A549 (cell line): Measurements from ENCODE around the gene MTFP1. TPM values are rescaled to one million over a fixed set of nuclear protein-coding genes. Genes with fewer than 3 reads are reported as not detected.

Experiments
- ATAC-seq, 2 experiments: fragments of 200-7000 bp in 1 of 2; fragments of >200 bp in 1 of 2; cut with Nextera tagmentation in 1 of 2; cut with Tn5 transposase in 1 of 2; 3 replicates each; pipeline versions ENCODE4 v1.8.0 to v1.9.1; 2018 to 2020; ENCODE audit warnings: mild to moderate bottlenecking in 1 of 2, moderate library complexity in 1 of 2
- CTCF ChIA-PET: fragments of 300-600 bp; sonication (Branson Sonifier 250); formaldehyde crosslinking; extraction: SDS; loops from one replicate; lab custom pipeline; 2021; ENCODE audit warnings: antibody characterized with exemption, inconsistent platforms; lab: Yijun Ruan, JAX
- POLR2A ChIA-PET: fragments of 350-600 bp; formaldehyde crosslinking; extraction: SDS; loops from one replicate; lab custom pipeline; 2021; ENCODE audit warnings: antibody characterized with exemption, inconsistent platforms; lab: Yijun Ruan, JAX
- DNase-seq, 2 experiments: peaks; one replicate each; pipeline versions ENCODE4 v3.0.0 to v3.0.0-alpha.2; 2011 to 2016; ENCODE audit warnings: low read depth in 1 of 2, low spot score in 1 of 2
- FAIRE-seq: peaks from 2 replicates; lab custom pipeline; 2011; peaks lifted over from hg19 to GRCh38; lab: Jason Lieb, UNC
- H3K27ac ChIP-seq, 2 experiments: fragments of >200 bp; sonication (Bioruptor Twin); formaldehyde crosslinking; 3 replicates each; pipeline ENCODE4 v1.5.1; 2016 to 2017
- H3K4me1 ChIP-seq: fragments of >200 bp; sonication (Bioruptor Twin); formaldehyde crosslinking; 3 replicates; pipeline ENCODE4 v1.6.1; 2016
- H3K4me2 ChIP-seq: fragments of >200 bp; sonication (Bioruptor Twin); formaldehyde crosslinking; 3 replicates; pipeline ENCODE4 v1.6.1; 2016
- H3K4me3 ChIP-seq: fragments of >200 bp; sonication (Bioruptor Twin); formaldehyde crosslinking; 3 replicates; pipeline ENCODE4 v1.5.1; 2016
- H3K9me3 ChIP-seq: fragments of >200 bp; sonication (Bioruptor Twin); formaldehyde crosslinking; 3 replicates; pipeline ENCODE4 v1.6.1; 2016
- BCL3 ChIP-seq: fragments of >200 bp; sonication (Bioruptor Twin); formaldehyde crosslinking; IDR thresholded peaks from 3 replicates; pipeline ENCODE4 v1.6.1; 2016
- CBX2 ChIP-seq: fragments of 200-600 bp; sonication (generic); IDR thresholded peaks from 2 replicates; pipeline ENCODE4 v1.6.1; 2016; ENCODE audit warnings: low read depth, mild to moderate bottlenecking, borderline replicate concordance
- CEBPB ChIP-seq, 2 experiments: fragments of >200 bp in 1 of 2; sonication (Bioruptor Twin) in 1 of 2; formaldehyde crosslinking in 1 of 2; IDR thresholded peaks; 2 replicates each; pipeline ENCODE4 v1.6.1; 2012 to 2016
- CHD2 ChIP-seq: fragments of 150-350 bp; IDR thresholded peaks from 2 replicates; pipeline ENCODE4 v1.6.1; 2014; ENCODE audit warnings: low read length; ENCODE audit not compliant: partially characterized antibody
- CHD4 ChIP-seq: fragments of 200-600 bp; sonication (generic); IDR thresholded peaks from 2 replicates; pipeline ENCODE4 v1.6.1; 2016; ENCODE audit warnings: antibody characterized with exemption, mild to moderate bottlenecking, borderline replicate concordance
- EHMT2 ChIP-seq: fragments of 200-600 bp; sonication (generic); IDR thresholded peaks from 2 replicates; pipeline ENCODE4 v1.6.1; 2016; ENCODE audit warnings: antibody characterized with exemption, low read depth, mild to moderate bottlenecking, moderate library complexity
- FOSB ChIP-seq: fragments of 250-450 bp; sonication (Bioruptor Pico); IDR thresholded peaks from 2 replicates; pipeline ENCODE4 v1.5.0; 2020; ENCODE audit warnings: mild to moderate bottlenecking, moderate library complexity
- FOSL2 ChIP-seq, 2 experiments: fragments of 450-650 bp in 1 of 2; fragments of >200 bp in 1 of 2; sonication (Bioruptor Twin) in 1 of 2; formaldehyde crosslinking; IDR thresholded peaks; 2 replicates each; pipeline versions ENCODE4 v1.5.0 to v1.6.1; 2016 to 2020; ENCODE audit warnings: mild to moderate bottlenecking in 1 of 2, moderate library complexity in 1 of 2
- FOXS1 ChIP-seq: fragments of 250-450 bp; sonication (Bioruptor Pico); IDR thresholded peaks from 2 replicates; pipeline ENCODE4 v1.5.0; 2020; ENCODE audit warnings: mild to moderate bottlenecking, moderate library complexity
- GATA3 ChIP-seq: IDR thresholded peaks from 2 replicates; pipeline ENCODE4 v1.6.1; 2012; ENCODE audit warnings: borderline replicate concordance
- HDAC2 ChIP-seq: fragments of 200-600 bp; sonication (generic); IDR thresholded peaks from 2 replicates; pipeline ENCODE4 v1.6.1; 2016
- HES2 ChIP-seq: fragments of >200 bp; sonication (Bioruptor Twin); formaldehyde crosslinking; IDR thresholded peaks from 2 replicates; pipeline ENCODE4 v1.6.1; 2016
- HOXB5 ChIP-seq: fragments of 250-450 bp; sonication (Bioruptor Pico); IDR thresholded peaks from 2 replicates; pipeline ENCODE4 v1.5.0; 2020; ENCODE audit warnings: mild to moderate bottlenecking, moderate library complexity
- JUN ChIP-seq, 2 experiments: fragments of >200 bp; sonication (Bioruptor Twin); formaldehyde crosslinking; IDR thresholded peaks; 2 replicates in 1 of 2; 3 replicates in 1 of 2; pipeline ENCODE4 v1.6.1; 2016 to 2017
- JUNB ChIP-seq: fragments of >200 bp; sonication (Bioruptor Twin); formaldehyde crosslinking; IDR thresholded peaks from 2 replicates; pipeline ENCODE4 v1.6.1; 2016
- KDM5A ChIP-seq: fragments of 200-600 bp; sonication (generic); IDR thresholded peaks from 2 replicates; pipeline ENCODE4 v1.6.1; 2016; ENCODE audit warnings: antibody characterized with exemption, mild to moderate bottlenecking
- MAFK ChIP-seq: fragments of 450-650 bp; IDR thresholded peaks from 2 replicates; pipeline ENCODE4 v1.6.1; 2014; ENCODE audit not compliant: partially characterized antibody
- MAX ChIP-seq: IDR thresholded peaks from 2 replicates; pipeline ENCODE4 v1.6.1; 2012
- NPAS2 ChIP-seq: fragments of 250-450 bp; sonication (Bioruptor Pico); IDR thresholded peaks from 2 replicates; pipeline ENCODE4 v1.8.0; 2022; ENCODE audit warnings: mild to moderate bottlenecking, moderate library complexity, borderline replicate concordance
- NR3C1 ChIP-seq: fragments of >200 bp; sonication (Bioruptor Twin); formaldehyde crosslinking; IDR thresholded peaks from 3 replicates; pipeline ENCODE4 v1.6.1; 2017
- PHF8 ChIP-seq: fragments of 200-600 bp; sonication (generic); IDR thresholded peaks from 2 replicates; pipeline ENCODE4 v1.6.1; 2016; ENCODE audit warnings: low read depth, mild to moderate bottlenecking, antibody characterized with exemption, moderate library complexity, borderline replicate concordance
- POLR2AphosphoS2 ChIP-seq: conservative IDR thresholded peaks from 2 replicates; pipeline ENCODE4 v1.6.1; 2012; ENCODE audit warnings: low read length, improper control_type of control experiment, inconsistent platforms
- RCOR1 ChIP-seq: fragments of 150-350 bp; IDR thresholded peaks from 2 replicates; pipeline ENCODE4 v1.6.1; 2014; ENCODE audit warnings: antibody characterized with exemption, low read length, low read depth
- RFX5 ChIP-seq: fragments of 450-650 bp; IDR thresholded peaks from 2 replicates; pipeline ENCODE4 v1.7.1; 2014; ENCODE audit warnings: antibody characterized with exemption, mild to moderate bottlenecking, moderate library complexity
- ZSCAN20 ChIP-seq: fragments of 250-450 bp; sonication (Bioruptor Pico); IDR thresholded peaks from 2 replicates; pipeline ENCODE4 v1.8.0; 2022; ENCODE audit warnings: mild to moderate bottlenecking, moderate library complexity
- WGBS: methylation state at CpG from one replicate; pipeline ENCODE4 v1.1.6; 2017; ENCODE audit errors: missing lambda C conversion rate; 5-methylcytosine and 5-hydroxymethylcytosine counted together
- polyA plus RNA-seq, 4 experiments: library from polyadenylated mRNA; depleted of rRNA in 3 of 4; stranded (reverse); fragments of >200 nt; fragmentation: RNase III in 1 of 4; extraction: RNeasy Plus Mini Kit Qiagen cat#74134 plus additional on column Dnase treatment in 1 of 4; gene quantifications; 2 replicates in 3 of 4; 3 replicates in 1 of 4; pipeline ENCODE4 v1.2.3, GENCODE V29; 2011 to 2017
- TF ChIP-seq, protein P1 (sequence below): fragments of >200 bp; sonication (Bioruptor Twin); formaldehyde crosslinking; IDR thresholded peaks from 3 replicates; pipeline ENCODE4 v1.5.1; 2016
- TF ChIP-seq, protein P2 (sequence below): fragments of 250-450 bp; sonication (Bioruptor Pico); IDR thresholded peaks from 2 replicates; pipeline ENCODE4 v1.5.0; 2021; ENCODE audit warnings: mild to moderate bottlenecking, moderate library complexity, borderline replicate concordance

Gene MTFP1
- polyA plus RNA-seq, 2 of the 4 experiments (the other 2 are of a cell fraction), result 23.8 to 52.0 TPM

GRCh38 chr22:30392661-30393321, 32.8 kb upstream of the MTFP1 start:
- no peak for FAIRE-seq
- 80% methylated on average over 8 of the region's 9 CpGs for whole genome bisulfite sequencing

GRCh38 chr22:30393322-30393680, 32.3 kb upstream of the MTFP1 start:
- Histone ChIP-seq H3K4me3 (no peak overlapping the region), H3K27ac (peak overlapping the region in 1 of 2 experiments; percentile 11; a peak in 1 of 6 replicates), H3K9me3 (peaks cover 11% of the 10 kb centered on the region; the same call in 2 of the 3 replicates), H3K4me1 (peaks cover 9% of the 10 kb centered on the region), H3K4me2 (no peak overlapping the region)
- no peak for TF ChIP-seq FOXS1 (CRISPR knock-in tag)
- no peak for TF ChIP-seq KDM5A
- no peak for TF ChIP-seq CBX2
- TF ChIP-seq POLR2AphosphoS2, result no peak
- no peak for TF ChIP-seq RCOR1
- no peak for TF ChIP-seq JUN (IDR thresholded peaks at IDR 0.05)
- FAIRE-seq, result no peak
- DNase-seq, result no peak
- ATAC-seq, result no peak
- WGBS, result 85% methylated on average over 4 of the region's 7 CpGs
- POLR2A ChIA-PET, result no interaction called here
- CTCF ChIA-PET, result no interaction called here

More at GRCh38 chr22:30392661-30393321, 32.8 kb upstream of the MTFP1 start:
- Histone ChIP-seq H3K4me1 (peaks cover 4% of the 10 kb centered on the region; the same call in 2 of the 3 replicates), H3K27ac (peak overlapping the region in 1 of 2 experiments; percentile 44; a peak in 2 of 6 replicates), H3K4me3 (no peak overlapping the region), H3K9me3 (peaks cover 11% of the 10 kb centered on the region; the same call in 2 of the 3 replicates), H3K4me2 (no peak overlapping the region)
- ChIA-PET POLR2A (no interaction called here), CTCF (interaction anchor here (1.0 to 1.1 kb wide), 3 partner anchors 92 to 130 kb away, joined by 3 read pairs; no protein-coding TSS in a partner anchor)
- DNase-seq, result no peak
- TF ChIP-seq MAFK, result no peak
- TF ChIP-seq FOSB (CRISPR knock-in tag), result no peak
- TF ChIP-seq FOSL2 (IDR thresholded peaks at IDR 0.05), result no peak
- TF ChIP-seq FOSL2 (CRISPR knock-in tag; IDR thresholded peaks at IDR 0.05), result no peak
- no peak for TF ChIP-seq CHD4
- no peak for TF ChIP-seq HDAC2
- TF ChIP-seq JUNB, result no peak
- no peak for TF ChIP-seq CEBPB (IDR thresholded peaks at IDR 0.05)
- TF ChIP-seq RFX5, result no peak
- TF ChIP-seq CHD2, result no peak
- TF ChIP-seq HES2, result no peak
- TF ChIP-seq BCL3, result no peak
- TF ChIP-seq EHMT2, result no peak
- no peak for TF ChIP-seq ZSCAN20
- ATAC-seq, result no peak

DNA sequence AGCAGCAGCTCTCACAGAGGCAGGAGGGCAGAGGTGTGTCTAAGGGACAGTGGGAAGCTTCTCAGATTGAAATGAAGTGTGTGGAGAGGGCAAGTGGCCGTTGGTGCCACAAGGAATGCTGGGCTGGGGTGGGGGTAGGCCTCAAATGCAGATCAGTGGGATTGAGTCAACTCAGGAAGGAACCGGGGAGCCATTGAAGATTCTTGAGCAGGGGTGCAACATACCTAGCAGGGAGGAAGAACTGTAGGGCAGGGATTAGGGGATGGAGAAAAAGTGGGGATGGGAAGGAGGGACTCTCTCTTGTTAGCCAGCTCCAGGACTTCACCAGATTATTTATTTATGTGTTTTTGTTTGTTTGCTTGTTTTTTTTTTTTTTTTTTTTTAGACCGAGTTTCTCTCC, 31.7 kb upstream of the MTFP1 start:
- ATAC-seq (no peak), DNase-seq (no peak), FAIRE-seq (no peak)
- ChIA-PET CTCF (interaction anchor here (2.5 kb wide), 1 partner anchor 106 kb away, joined by 11 read pairs; no protein-coding TSS in a partner anchor), POLR2A (no interaction called here)
- Histone ChIP-seq H3K4me1 (peaks cover 13% of the 10 kb centered on the region), H3K9me3 (peaks cover 11% of the 10 kb centered on the region; the same call in 2 of the 3 replicates), H3K4me2 (no peak overlapping the region), H3K4me3 (no peak overlapping the region), H3K27ac (no peak overlapping the region)
- 68% methylated on average over 3 of the region's 3 CpGs for WGBS
- TF ChIP-seq MAFK (no peak), NPAS2 (CRISPR knock-in tag) (no peak), GATA3 (no peak), FOSL2 (IDR thresholded peaks at IDR 0.05) (no peak), FOSL2 (CRISPR knock-in tag; IDR thresholded peaks at IDR 0.05) (no peak), MAX (no peak), NR3C1 (no peak), PHF8 (no peak), FOXS1 (CRISPR knock-in tag) (no peak), BCL3 (no peak), FOSB (CRISPR knock-in tag) (no peak), RCOR1 (no peak), HOXB5 (CRISPR knock-in tag) (no peak)
- TF ChIP-seq, protein P1, sequence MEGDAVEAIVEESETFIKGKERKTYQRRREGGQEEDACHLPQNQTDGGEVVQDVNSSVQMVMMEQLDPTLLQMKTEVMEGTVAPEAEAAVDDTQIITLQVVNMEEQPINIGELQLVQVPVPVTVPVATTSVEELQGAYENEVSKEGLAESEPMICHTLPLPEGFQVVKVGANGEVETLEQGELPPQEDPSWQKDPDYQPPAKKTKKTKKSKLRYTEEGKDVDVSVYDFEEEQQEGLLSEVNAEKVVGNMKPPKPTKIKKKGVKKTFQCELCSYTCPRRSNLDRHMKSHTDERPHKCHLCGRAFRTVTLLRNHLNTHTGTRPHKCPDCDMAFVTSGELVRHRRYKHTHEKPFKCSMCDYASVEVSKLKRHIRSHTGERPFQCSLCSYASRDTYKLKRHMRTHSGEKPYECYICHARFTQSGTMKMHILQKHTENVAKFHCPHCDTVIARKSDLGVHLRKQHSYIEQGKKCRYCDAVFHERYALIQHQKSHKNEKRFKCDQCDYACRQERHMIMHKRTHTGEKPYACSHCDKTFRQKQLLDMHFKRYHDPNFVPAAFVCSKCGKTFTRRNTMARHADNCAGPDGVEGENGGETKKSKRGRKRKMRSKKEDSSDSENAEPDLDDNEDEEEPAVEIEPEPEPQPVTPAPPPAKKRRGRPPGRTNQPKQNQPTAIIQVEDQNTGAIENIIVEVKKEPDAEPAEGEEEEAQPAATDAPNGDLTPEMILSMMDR, result no peak
- TF ChIP-seq, protein P2, sequence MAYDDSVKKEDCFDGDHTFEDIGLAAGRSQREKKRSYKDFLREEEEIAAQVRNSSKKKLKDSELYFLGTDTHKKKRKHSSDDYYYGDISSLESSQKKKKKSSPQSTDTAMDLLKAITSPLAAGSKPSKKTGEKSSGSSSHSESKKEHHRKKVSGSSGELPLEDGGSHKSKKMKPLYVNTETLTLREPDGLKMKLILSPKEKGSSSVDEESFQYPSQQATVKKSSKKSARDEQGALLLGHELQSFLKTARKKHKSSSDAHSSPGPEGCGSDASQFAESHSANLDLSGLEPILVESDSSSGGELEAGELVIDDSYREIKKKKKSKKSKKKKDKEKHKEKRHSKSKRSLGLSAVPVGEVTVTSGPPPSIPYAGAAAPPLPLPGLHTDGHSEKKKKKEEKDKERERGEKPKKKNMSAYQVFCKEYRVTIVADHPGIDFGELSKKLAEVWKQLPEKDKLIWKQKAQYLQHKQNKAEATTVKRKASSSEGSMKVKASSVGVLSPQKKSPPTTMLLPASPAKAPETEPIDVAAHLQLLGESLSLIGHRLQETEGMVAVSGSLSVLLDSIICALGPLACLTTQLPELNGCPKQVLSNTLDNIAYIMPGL (CRISPR knock-in tag), result no peak
